C4-2B (cell line): ENCODE measurements around the gene PLEKHO2.

Source experiments
- H3K27ac ChIP-seq: fragments of 450-650 bp; 2 replicates; pipeline ENCODE4 v1.5.1; 2017
- ZFX ChIP-seq: fragments of 450-650 bp; IDR thresholded peaks from 2 replicates; pipeline ENCODE4 v1.6.1; 2017
- TF ChIP-seq, protein P1 (sequence below): fragments of 450-650 bp; conservative IDR thresholded peaks from 2 replicates; pipeline ENCODE4 v1.5.1; 2017; ENCODE audit warnings: mild to moderate bottlenecking

Gene PLEKHO2

DNA sequence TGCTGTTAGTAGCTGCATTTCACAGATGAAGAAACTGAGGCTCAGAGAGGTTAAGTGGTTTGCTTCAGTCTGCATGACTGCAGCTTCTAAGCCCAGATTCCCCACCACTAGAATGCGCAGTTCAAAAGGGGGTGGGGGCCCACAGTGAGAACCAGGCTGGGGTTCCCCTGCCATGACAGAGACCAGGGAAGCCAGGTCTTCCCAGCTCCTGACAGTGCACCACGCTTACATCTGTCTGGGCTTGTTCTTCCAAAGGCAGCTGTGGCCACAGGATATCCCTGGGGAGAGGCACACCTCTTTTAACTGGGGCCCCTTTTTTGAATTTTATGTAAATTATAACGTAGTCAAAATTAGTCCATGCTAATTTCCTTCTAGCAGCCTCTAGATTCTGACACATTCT lies 5.3 kb downstream of the PLEKHO2 start:
- H3K27ac ChIP-seq, result no peak overlapping the region
- no peak for TF ChIP-seq ZFX
- TF ChIP-seq, protein P1, sequence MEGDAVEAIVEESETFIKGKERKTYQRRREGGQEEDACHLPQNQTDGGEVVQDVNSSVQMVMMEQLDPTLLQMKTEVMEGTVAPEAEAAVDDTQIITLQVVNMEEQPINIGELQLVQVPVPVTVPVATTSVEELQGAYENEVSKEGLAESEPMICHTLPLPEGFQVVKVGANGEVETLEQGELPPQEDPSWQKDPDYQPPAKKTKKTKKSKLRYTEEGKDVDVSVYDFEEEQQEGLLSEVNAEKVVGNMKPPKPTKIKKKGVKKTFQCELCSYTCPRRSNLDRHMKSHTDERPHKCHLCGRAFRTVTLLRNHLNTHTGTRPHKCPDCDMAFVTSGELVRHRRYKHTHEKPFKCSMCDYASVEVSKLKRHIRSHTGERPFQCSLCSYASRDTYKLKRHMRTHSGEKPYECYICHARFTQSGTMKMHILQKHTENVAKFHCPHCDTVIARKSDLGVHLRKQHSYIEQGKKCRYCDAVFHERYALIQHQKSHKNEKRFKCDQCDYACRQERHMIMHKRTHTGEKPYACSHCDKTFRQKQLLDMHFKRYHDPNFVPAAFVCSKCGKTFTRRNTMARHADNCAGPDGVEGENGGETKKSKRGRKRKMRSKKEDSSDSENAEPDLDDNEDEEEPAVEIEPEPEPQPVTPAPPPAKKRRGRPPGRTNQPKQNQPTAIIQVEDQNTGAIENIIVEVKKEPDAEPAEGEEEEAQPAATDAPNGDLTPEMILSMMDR, result no peak

DNA sequence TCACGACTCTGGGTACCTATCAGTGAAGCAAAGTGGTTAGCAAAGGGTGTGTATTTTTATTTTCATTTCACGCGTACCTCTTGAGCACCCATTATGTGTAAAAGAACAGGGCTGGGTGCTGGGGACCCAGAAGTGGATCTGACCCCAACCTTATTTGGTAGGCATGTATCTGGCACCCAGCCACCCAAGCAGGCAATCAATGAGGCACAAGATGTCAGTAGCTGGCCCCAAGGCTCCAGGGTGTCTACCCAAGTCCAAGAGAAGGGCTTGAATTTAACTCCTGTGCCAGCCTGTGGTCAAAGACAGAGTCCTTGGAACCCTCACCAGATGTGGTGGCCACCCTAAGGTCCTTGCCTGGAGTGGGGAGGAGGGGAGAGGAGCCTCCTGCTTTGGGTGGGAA lies 5.7 kb downstream of the PLEKHO2 start:
- TF ChIP-seq, protein P1, result no peak
- TF ChIP-seq ZFX, result no peak; the same call in 1 of the 2 replicates
- no peak overlapping the region for H3K27ac ChIP-seq

DNA sequence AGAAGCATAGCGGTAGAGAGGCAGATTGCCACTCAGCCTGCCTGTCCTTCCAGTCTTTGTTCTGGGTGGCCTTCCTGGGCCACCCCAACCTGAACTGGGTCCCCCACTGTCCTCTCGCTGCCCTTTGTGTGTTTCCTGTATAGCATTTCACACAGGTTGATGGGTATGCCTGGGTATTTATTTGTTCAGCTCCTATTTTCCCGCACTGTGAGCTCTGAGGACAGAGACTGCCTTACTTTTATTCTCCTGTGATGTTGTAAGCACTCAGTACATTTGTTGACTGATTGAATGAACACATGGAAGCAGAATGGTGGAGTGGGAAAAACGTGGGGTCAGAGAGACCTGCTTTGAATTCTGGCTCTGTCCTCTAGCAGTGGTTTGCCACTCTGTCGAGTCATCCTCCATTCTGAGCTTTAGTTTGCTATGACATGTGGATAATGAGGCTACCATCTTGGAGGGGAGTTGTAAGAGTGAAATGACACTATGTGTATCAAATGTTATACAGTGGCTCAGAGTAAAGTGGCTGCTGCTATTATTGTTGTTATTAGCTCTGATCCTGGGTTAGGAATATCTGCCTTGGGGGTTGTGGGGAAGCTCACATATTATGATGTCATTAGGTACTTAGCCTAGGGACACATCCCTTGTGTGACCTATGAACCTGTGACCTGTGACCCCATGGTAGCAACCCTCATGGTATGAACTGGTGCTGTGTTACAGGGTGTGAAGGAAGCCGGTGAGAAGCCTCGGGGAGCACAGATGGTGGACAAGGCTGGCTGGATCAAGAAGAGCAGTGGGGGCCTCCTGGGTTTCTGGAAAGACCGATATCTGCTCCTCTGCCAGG lies 6.4 kb downstream of the PLEKHO2 start:
- H3K27ac ChIP-seq, result no peak overlapping the region
- no peak for TF ChIP-seq ZFX

DNA sequence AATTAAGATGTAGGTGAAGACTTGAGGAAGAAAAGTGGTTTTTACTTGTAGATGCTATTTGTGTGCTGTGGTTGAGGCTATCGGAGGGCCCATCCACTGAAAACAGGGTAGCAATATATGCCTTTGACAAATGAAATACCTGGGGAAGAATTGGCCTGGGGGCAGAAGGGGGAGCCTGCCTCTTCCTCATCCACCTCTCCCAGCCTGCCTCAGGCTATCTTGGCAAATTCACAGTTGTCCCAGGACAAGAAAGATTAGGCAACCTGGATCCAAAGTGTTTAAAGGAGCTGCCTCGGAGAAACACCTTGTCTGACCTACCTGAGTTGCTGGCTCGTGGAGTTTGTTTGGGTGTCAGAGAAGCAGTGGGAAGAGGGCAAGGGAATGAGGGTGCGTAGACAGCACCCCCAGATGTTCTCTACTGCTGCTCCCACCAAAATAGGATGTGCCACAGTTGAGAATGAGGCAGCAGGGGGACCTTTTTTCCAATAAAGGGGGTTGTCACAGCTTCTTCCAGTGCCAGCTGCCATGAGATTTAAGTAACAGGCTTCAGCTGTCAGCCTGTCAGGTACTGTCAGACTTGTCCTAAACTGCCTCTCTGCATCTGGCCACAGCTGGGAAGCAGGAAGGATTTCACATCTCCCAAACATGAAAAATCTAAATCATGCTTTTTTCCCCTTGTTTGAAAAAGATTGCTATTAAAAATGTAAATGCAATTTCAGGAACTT lies 9.2 kb downstream of the PLEKHO2 start:
- H3K27ac ChIP-seq, result no peak overlapping the region
- TF ChIP-seq, protein P1, result no peak
- TF ChIP-seq ZFX, result no peak

DNA sequence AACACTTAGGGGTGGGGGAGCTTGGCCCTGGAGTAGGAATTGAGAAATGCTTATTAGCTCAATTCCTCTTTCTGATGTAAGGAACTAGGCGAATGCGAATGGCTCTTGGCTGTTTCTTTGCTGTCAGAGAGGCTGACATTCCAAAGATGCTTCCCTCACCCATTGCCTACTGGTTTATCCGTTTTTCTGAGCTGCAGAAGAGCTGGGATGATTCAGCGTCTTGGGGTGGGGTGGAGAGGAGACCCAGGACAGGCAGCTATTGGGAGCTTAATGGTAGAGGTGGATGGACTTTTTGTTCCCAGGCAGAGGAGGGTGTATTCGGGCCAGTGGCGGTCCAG lies 9.8 kb downstream of the PLEKHO2 start:
- TF ChIP-seq, protein P1, result no peak
- TF ChIP-seq ZFX, result no peak
- no peak overlapping the region for H3K27ac ChIP-seq

DNA sequence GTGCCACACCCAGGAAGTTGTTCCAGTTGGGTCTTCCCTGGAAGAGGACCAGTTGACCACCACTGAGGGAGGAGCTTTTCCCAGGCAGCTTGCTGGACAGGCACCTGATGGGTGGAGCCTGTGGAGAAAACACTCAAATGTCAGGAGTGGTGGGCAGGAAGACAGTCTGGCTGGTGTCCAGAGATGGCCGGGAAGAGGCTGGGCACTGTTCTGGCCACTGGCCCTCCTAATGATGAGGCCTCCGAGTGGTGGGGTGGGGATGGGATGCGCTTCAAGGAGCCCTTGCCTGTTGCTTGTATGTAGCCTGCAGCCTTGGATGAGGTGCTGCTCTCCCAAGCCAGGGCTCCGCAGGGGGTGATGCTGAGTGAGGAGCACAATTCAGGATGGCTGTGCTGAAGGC lies 12.3 kb downstream of the PLEKHO2 start:
- TF ChIP-seq, protein P1, result no peak
- TF ChIP-seq ZFX, result no peak
- H3K27ac ChIP-seq, result no peak overlapping the region

DNA sequence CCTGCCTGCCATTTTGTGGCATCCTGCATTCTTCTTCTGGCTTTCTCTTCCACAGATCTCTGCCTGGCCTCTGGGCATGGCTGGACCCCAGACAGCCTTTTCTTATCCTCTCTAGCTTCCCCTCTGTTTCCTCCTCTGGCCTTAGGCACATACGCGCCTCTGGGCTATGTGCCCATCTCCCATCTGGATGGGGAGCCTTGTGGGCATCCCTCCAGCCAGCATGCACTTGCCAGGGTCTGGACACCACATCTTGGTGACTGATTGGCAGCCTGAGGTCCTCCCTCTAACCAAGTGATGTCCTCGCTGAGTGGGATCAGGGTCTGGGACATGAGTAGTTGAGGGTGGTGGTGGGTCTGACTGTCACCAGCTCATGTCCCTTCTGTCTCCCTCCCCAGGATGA lies 12.8 kb downstream of the PLEKHO2 start:
- no peak overlapping the region for H3K27ac ChIP-seq
- TF ChIP-seq, protein P1, result no peak
- TF ChIP-seq ZFX, result no peak
